Measurements from ENCODE around the gene IMPDH2. TPM values are rescaled to one million over a fixed set of nuclear protein-coding genes. Genes with fewer than 3 reads are reported as not detected.

The IMPDH2 gene
- total RNA-seq, 1 donor from 2014 or later: 206 TPM

DNA sequence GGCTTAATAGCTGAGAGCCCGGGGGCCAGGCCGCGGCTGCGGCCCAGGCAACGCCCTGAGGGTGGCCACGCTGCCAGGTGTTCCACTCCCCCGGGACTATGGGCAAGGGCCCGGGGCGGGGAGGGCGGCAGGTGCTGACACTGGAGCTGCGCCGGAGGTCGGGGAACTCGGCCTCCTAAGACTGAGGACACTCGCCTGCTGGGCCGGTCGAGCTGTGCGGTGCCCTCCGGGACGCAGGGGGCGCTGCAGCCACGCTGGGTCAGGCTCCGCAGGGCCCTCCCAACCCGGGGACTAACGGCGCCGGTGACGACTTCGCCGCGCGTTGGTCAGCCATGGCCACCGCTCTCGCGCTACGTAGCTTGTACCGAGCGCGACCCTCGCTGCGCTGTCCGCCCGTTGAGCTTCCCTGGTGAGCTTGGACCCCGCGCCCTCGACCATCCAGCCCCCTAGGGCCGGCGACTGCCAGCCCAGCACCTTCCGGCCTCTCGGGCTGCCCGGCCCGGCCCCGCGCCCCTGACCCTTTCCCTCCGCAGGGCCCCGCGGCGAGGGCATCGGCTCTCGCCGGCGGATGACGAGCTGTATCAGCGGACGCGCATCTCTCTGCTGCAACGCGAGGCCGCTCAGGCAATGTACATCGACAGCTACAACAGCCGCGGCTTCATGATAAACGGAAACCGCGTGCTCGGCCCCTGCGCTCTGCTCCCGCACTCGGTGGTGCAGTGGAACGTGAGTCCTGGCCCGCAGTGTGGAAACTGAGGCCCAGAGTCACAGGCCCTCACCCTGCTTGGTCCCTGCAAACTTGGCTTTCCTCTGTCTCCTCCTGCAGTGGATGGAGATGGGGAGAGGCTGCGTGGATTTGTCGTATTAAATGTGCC is 7.1 kb downstream of the IMPDH2 start, which contains the start of gene NDUFAF3:
TSS of gene NDUFAF3 (plus strand) at position 309 of the 875 bp plus-strand sequence. CDS start at position 333, 24 bp downstream.
- TF ChIP-seq, protein P1, sequence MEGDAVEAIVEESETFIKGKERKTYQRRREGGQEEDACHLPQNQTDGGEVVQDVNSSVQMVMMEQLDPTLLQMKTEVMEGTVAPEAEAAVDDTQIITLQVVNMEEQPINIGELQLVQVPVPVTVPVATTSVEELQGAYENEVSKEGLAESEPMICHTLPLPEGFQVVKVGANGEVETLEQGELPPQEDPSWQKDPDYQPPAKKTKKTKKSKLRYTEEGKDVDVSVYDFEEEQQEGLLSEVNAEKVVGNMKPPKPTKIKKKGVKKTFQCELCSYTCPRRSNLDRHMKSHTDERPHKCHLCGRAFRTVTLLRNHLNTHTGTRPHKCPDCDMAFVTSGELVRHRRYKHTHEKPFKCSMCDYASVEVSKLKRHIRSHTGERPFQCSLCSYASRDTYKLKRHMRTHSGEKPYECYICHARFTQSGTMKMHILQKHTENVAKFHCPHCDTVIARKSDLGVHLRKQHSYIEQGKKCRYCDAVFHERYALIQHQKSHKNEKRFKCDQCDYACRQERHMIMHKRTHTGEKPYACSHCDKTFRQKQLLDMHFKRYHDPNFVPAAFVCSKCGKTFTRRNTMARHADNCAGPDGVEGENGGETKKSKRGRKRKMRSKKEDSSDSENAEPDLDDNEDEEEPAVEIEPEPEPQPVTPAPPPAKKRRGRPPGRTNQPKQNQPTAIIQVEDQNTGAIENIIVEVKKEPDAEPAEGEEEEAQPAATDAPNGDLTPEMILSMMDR (IDR thresholded peaks at IDR 0.05; ENCODE audit: unreplicated experiment): peak; percentile 98
- Mint-ChIP-seq H3K4me1 (ENCODE audit: low read depth) (peaks cover 25% of the 10 kb centered on the region), H3K27ac (peak within 1 kb of the TSS; percentile 99), H3K9me3 (ENCODE audit: low read depth) (no peaks in the 10 kb centered on the region), H3K27me3 (no peaks in the 10 kb centered on the region), H3K36me3 (ENCODE audit: insufficient read depth) (peaks cover 13% of the 10 kb centered on the region), H3K4me3 (ENCODE audit: low read depth) (peak within 1 kb of the TSS; percentile 94)
- peak; percentile 96 for DNase-seq (ENCODE audit: low spot score, unreplicated experiment)

DNA sequence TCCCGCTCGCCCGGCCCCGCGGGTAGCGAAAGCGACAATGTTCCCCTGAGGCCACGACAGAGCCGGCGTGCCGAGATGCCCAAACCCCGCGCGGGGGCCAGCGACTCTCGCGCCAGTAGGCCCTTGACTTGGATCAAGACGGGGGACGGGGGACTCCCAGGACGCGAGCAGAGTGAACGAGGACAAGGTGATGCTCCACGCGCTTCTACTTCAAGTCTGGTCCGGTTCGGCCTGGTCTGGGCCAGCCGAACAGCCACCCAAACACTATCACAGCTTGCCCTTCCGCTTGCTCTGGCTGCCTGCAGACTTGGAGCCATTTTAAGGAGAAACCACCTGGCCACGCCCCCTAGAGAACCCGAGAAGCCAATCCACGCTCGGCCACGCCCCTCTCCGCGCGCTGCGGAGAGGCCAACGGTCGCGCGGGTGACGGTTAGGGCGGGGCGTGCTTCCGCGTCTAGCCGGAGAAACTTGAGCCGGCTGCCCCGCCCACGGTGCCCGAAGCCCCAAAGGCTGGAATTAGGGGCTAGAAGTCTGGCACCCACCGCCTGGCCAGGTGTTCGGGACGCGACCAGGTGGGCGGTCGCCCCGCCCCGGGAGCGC is 7.9 kb downstream of the IMPDH2 start:
- peak overlapping the region; percentile 94 for H3K4me3 Mint-ChIP-seq (ENCODE audit: low read depth)
- peaks cover 10% of the 10 kb centered on the region for H3K36me3 Mint-ChIP-seq (ENCODE audit: insufficient read depth)
- peak overlapping the region; percentile 99 for H3K27ac Mint-ChIP-seq
- TF ChIP-seq, protein P1 (IDR thresholded peaks at IDR 0.05; ENCODE audit: unreplicated experiment): no peak
- H3K4me1 Mint-ChIP-seq (ENCODE audit: low read depth): peaks cover 25% of the 10 kb centered on the region
- H3K27me3 Mint-ChIP-seq: no peaks in the 10 kb centered on the region
- H3K9me3 Mint-ChIP-seq (ENCODE audit: low read depth): no peaks in the 10 kb centered on the region
- DNase-seq (ENCODE audit: low spot score, unreplicated experiment): peak; percentile 97

DNA sequence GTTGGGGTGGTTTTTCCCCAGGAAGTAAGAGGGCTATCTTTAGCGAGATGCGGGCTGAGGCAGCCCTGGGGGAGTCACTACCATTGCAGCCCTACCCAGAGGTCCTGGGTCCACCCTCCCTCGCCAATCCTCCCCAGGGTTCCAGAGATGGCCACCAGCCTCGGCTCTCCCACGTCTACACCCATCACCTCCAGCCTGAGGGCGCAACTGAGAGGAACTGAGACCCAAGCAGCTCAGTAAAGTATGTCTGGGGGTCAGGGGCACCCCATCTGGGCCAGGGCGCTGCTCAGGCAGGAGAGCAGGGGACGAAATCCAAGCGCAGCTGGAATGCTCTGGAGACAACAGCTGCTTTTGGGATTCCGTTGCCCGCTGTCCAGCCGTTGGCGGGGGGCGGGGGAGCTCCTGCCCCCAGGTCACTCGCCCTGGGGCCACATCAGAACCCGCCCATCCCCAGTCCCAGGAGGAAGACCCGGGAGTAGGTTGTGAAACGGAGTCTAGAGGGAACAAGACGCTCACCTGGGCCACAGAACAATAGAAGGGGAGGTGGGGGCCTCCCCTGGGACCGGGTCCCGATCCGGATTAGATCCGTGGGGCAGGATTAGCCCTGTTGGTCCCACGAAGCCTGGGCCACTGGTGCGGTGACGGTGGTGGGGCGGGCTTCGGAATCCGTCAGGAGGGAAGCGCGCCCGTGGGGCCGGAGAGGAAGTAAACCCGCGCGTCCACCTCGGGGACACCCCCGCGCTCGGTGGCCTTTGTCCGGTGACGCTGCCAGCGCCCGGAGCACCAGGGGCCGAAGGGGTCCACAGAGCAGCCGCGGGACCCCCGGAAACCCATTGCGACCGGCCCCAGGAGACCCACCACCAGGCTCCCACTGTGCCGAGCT is 8.6 kb downstream of the IMPDH2 start:
- no peak for DNase-seq (ENCODE audit: low spot score, unreplicated experiment)
- TF ChIP-seq, protein P1 (IDR thresholded peaks at IDR 0.05; ENCODE audit: unreplicated experiment): no peak
- peak overlapping the region; percentile 99 for H3K27ac Mint-ChIP-seq
- peaks cover 11% of the 10 kb centered on the region for H3K36me3 Mint-ChIP-seq (ENCODE audit: insufficient read depth)
- H3K4me1 Mint-ChIP-seq (ENCODE audit: low read depth): peaks cover 25% of the 10 kb centered on the region
- peak overlapping the region; percentile 94 for H3K4me3 Mint-ChIP-seq (ENCODE audit: low read depth)
- H3K27me3 Mint-ChIP-seq: no peaks in the 10 kb centered on the region
- H3K9me3 Mint-ChIP-seq (ENCODE audit: low read depth): no peaks in the 10 kb centered on the region

DNA sequence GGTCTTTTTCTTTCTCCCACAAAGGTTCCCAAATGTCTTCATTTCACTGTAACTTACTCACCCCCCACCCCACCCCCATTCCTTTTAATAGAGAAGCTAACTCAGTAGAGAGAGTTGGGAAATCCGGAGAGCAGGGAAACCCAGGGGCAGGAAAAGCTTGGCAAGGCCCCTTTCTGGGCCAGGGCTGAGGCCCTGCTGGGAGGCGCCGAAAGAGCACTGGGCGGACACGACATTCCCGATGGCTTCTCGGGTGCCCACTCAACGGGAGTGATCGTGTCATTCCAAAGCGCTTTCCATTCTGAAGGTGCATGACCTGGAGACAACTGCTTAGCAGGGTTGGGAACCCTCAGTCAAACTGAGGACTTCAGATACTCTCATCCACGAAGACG is 9.3 kb downstream of the IMPDH2 start:
- Mint-ChIP-seq H3K27ac (peak overlapping the region; percentile 95), H3K4me3 (ENCODE audit: low read depth) (peak overlapping the region; percentile 94), H3K9me3 (ENCODE audit: low read depth) (no peaks in the 10 kb centered on the region), H3K4me1 (ENCODE audit: low read depth) (peaks cover 25% of the 10 kb centered on the region), H3K36me3 (ENCODE audit: insufficient read depth) (peaks cover 14% of the 10 kb centered on the region), H3K27me3 (no peaks in the 10 kb centered on the region)
- DNase-seq (ENCODE audit: low spot score, unreplicated experiment): no peak
- TF ChIP-seq, protein P1 (IDR thresholded peaks at IDR 0.05; ENCODE audit: unreplicated experiment): no peak

DNA sequence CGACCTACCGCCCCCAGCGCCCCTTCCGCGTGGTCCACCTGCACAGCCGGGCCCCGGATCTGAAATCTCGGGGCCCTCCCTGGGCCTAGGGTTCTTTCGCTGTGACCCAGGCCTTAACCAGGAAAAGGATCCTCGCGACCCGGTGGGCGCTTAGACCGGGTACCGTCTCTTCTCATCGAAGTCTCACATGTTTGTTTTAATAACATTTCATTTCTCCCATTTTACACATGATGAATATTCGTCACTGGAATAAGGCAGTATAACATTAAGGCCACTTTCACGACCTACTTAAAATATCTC is 10.5 kb downstream of the IMPDH2 start:
- Mint-ChIP-seq H3K4me3 (ENCODE audit: low read depth) (peak overlapping the region; percentile 94), H3K4me1 (ENCODE audit: low read depth) (peaks cover 25% of the 10 kb centered on the region), H3K27ac (peak overlapping the region; percentile 93), H3K36me3 (ENCODE audit: insufficient read depth) (peaks cover 15% of the 10 kb centered on the region), H3K27me3 (no peaks in the 10 kb centered on the region), H3K9me3 (ENCODE audit: low read depth) (no peaks in the 10 kb centered on the region)
- TF ChIP-seq, protein P1 (IDR thresholded peaks at IDR 0.05; ENCODE audit: unreplicated experiment): no peak
- no peak for DNase-seq (ENCODE audit: low spot score, unreplicated experiment)
